GM13976 (cell line): ENCODE measurements around the gene SLC1A6.

Experiments used
- DNase-seq: peaks from one replicate; pipeline ENCODE4 v3.0.0; 2012; ENCODE audit warnings: low spot score
- in situ Hi-C: fragments of 300-500 bp; cut with MboI; formaldehyde crosslinking; loops from one replicate; pipeline ENCODE4 v1.12.0; 2022; ENCODE audit warnings: low sequenced_read_pairs, mixed read lengths, inconsistent platforms; ENCODE audit not compliant: unreplicated experiment
- TF ChIP-seq, protein P1 (sequence below): IDR thresholded peaks from 2 replicates; pipeline ENCODE4 v1.5.1; 2012; ENCODE audit warnings: borderline replicate concordance, mild to moderate bottlenecking; ENCODE audit not compliant: insufficient read depth; ENCODE audit errors: extremely low read depth, missing control alignments, control extremely low read depth

The SLC1A6 gene

GRCh38 chr19:14916848-14917247 is 62.8 kb downstream of the SLC1A6 start:
- TF ChIP-seq, protein P1, sequence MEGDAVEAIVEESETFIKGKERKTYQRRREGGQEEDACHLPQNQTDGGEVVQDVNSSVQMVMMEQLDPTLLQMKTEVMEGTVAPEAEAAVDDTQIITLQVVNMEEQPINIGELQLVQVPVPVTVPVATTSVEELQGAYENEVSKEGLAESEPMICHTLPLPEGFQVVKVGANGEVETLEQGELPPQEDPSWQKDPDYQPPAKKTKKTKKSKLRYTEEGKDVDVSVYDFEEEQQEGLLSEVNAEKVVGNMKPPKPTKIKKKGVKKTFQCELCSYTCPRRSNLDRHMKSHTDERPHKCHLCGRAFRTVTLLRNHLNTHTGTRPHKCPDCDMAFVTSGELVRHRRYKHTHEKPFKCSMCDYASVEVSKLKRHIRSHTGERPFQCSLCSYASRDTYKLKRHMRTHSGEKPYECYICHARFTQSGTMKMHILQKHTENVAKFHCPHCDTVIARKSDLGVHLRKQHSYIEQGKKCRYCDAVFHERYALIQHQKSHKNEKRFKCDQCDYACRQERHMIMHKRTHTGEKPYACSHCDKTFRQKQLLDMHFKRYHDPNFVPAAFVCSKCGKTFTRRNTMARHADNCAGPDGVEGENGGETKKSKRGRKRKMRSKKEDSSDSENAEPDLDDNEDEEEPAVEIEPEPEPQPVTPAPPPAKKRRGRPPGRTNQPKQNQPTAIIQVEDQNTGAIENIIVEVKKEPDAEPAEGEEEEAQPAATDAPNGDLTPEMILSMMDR, result no peak
- DNase-seq, result peak; percentile 23
- in situ Hi-C loops, result no loop called here

- TF ChIP-seq, protein P1, result no peak
- DNase-seq, result no peak
- in situ Hi-C loops, result no loop called here
These were observed 64.5 kb downstream of the SLC1A6 start for GRCh38 chr19:14915116-14915515.

GRCh38 chr19:14906711-14907110 is 73.0 kb downstream of the SLC1A6 start:
- in situ Hi-C loops, result no loop called here
- TF ChIP-seq, protein P1, result no peak
- no peak for DNase-seq

DNA sequence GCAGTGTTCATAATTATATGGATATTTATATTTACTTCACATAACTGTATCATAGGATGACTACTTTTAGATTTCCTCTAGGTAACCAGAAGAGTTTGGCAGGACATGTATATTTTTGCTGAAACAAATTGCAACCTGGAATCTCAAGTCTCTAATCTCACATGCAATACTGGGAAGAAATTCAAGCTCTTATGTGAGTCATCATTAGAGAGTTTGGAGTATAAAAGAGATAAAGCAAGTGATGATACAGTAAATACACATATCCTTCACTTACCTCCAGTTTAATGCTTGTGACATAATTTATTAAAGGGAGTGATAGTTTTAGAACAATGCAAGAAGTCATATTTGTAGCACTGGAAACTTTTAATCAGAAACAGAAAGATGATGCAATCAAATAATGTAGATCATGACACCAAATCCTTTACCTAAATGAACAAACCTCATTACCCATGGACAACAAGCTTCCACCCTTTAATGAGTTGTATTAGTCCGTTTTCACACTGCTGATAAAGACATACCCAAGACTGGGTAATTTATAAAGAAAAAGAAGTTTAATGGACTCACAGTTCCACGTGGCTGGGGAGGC is 77.9 kb downstream of the SLC1A6 start:
- in situ Hi-C loops, result no loop called here
- DNase-seq, result no peak
- TF ChIP-seq, protein P1, result no peak
